ENCODE results near the gene METTL16.

- TF ChIP-seq CTCF (IDR thresholded peaks at IDR 0.05) (no peak), POLR2A (IDR thresholded peaks at IDR 0.05) (no peak)
Measured at GRCh38 chr17:2450016-2450650, 61.6 kb downstream of the METTL16 start.
